ENCODE results near the gene HBP1.
"Not testable (repeated sequence)": the region's sequence is repeated elsewhere in the genome, so short reads cannot be mapped to it uniquely, and the experiment has no call there.

The HBP1 gene, protein sequence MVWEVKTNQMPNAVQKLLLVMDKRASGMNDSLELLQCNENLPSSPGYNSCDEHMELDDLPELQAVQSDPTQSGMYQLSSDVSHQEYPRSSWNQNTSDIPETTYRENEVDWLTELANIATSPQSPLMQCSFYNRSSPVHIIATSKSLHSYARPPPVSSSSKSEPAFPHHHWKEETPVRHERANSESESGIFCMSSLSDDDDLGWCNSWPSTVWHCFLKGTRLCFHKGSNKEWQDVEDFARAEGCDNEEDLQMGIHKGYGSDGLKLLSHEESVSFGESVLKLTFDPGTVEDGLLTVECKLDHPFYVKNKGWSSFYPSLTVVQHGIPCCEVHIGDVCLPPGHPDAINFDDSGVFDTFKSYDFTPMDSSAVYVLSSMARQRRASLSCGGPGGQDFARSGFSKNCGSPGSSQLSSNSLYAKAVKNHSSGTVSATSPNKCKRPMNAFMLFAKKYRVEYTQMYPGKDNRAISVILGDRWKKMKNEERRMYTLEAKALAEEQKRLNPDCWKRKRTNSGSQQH

DNA sequence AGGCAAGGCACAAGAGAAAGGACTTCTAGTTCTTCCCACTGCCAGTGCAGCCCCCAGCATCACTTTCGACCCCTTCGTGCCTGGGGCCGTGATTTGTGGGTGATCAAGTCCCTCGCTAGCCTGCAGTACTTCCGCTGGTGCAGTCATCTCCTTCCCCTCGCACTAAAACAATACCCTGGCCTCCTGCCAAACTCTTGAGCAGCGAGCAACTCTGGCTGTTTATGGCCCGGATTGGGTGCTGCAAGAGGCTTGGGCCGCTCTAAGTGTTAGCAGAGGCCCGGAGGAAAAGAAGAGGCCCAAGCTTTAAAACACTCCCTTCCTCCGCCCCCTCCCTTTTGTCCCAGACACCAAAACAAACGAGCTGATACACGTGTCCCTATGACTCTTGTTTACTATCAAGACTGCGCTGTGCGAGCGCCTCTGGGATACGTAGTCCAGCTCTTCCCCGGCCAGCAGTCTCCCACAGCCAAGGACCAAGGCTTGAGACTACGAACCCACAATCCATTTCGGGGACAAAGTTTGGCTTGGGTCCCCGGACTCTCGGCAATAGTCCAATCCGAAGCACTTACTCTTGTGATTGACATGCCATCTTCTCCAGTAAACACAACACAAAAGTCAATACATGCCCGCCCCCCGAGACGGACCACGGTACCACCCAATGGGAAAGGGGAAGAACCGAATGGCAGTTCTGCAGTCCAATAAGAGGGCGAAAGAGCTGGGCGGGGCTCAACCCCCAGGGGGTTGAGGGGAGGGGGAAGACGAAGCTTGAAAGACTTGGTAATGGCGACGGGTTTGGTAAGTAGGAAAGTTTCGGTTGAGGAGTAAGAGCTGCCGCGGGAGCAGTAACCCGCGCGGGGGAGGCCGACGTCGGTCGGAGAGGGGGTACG lies at the start of gene HBP1:
TSS of gene HBP1 (plus strand) at position 771 of the 887 bp plus-strand sequence. CDS start 10,891 bp downstream, outside the sequence.
- peak; percentile 97 for DNase-seq (ENCODE audit: low spot score)

DNA sequence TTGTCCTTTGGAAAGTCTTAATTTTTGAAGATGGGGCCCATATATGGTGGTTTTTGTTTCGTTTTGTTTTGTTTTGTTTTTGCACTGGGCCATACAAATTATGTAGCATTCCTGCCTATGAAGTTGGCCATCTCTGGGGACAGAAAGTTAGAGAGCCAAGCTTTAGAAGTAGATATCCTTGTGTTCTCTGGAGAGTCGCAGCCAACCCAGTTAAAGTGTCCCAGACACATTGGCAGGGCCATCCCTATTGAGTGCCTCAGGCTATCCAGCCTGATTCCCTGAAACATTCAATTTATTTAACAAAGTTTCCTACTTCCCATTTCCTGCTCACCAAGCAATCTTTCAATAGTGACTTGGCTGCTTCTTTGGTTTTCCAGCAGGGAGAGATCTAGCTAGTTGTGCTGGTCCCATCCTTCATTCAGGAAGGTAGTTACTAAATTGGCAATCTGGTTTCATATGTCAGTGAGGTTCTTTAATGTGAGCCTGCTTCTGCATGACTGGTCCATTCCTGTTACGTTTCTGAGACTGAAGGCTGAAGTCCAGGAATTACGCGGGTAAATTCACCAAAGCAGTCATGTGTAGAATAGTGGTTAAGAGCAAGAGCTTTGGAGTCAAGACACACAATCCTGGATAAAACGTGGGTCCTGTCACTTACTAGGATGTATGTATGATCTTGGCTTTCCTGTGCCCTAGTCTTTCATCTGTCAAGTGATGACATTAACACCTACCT lies 49.3 kb upstream of the HBP1 start:
- no peak for DNase-seq (ENCODE audit: low spot score)

DNA sequence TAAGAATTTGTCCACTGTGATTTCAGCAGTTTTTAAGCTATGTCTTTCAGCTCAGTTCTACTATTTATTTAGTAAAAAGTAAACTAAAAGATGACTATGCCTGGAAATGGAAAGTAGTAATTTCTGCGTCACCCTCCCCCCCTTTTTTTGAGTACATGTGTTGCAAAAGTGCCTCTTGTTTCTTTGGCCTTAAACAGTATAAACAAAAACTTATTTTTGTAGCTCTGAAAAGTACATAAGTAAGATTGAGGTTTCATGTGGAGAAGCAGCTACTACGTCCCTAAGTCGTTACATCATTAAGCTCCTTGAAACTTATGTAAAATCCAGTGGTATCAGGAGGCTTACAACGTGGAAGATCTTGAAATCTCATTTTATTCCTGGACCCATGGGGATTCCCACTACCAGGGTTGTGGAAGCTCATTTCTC lies 46.3 kb upstream of the HBP1 start:
- no peak for DNase-seq (ENCODE audit: low spot score)

DNA sequence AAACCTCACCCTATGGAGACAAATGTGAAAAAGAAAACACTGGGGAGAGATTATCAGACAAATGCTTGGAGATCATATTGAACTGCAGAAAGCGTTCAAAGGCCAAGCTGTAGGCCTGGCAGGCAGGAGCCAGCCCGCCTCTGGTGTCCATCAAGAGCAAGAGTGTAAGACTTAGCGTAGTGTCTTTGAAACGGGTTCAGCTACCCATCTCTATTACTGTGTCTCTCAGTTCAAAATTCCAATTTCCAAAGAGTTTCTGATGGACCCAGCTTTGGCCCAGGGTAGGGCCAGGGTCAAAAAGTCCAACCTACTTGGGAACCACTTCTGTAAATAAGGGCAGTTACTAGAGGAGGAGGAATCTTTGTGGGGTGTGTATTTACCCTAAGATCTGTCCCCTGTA lies 45.4 kb upstream of the HBP1 start:
- no peak for DNase-seq (ENCODE audit: low spot score)

DNA sequence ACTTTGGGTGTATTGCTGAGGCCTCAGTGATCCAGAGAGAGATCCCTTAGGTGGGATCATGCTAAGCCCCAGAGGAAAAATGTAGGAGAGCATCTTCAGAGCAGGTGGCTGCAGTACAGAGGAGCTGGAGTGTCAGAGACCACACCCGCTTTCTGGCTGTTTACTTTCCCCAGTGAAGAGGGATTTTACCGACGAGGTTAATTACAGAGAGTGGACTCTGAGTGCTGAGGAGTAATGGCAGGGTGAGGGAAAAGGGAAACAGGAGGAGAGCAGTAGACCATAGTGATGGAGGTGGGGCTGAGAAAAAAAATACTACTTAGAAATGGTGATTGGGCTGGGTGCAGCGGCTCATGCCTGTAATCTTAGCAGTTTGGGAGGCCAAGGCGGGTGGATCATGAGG lies 43.3 kb upstream of the HBP1 start:
- no peak for DNase-seq (ENCODE audit: low spot score)

DNA sequence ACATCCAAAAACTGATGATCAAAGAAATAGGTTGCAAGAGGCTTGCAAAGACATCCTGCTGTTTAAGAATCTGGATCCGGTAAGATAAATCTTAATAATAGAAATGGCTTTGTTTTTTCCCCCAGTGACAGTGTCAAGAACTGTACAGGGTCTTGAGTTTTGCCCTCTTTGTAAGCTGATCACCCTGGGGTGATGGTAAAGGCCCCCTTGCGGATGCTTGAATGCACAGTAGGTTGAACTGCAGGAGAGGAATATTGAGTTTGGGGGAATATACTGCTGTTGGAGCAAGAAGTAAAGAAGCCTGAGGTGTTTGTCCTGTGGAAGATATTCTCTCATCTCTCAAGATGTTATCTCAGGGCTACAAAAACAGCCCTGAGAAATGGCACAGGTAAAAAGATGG lies 40.6 kb upstream of the HBP1 start:
- DNase-seq (ENCODE audit: low spot score): no peak

DNA sequence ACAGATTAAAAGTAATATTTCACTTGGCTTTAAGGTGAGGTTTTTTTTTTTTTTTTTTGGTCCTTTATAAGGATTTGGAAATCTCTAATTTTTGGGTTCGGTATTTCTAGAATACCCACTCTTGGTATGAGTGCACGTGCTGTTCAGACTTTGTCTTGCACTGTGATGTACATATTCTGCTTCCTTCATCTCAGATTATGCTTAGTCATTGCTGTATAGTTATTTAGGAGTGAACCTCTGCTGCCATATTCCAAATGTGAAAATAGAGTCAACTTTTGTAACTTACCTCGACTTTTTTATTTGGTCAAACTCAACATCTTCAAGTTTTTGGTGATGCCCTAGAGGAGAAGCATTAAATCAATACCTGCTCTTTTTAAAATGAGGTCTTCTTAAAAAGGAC lies 40.1 kb upstream of the HBP1 start:
- no peak for DNase-seq (ENCODE audit: low spot score)

DNA sequence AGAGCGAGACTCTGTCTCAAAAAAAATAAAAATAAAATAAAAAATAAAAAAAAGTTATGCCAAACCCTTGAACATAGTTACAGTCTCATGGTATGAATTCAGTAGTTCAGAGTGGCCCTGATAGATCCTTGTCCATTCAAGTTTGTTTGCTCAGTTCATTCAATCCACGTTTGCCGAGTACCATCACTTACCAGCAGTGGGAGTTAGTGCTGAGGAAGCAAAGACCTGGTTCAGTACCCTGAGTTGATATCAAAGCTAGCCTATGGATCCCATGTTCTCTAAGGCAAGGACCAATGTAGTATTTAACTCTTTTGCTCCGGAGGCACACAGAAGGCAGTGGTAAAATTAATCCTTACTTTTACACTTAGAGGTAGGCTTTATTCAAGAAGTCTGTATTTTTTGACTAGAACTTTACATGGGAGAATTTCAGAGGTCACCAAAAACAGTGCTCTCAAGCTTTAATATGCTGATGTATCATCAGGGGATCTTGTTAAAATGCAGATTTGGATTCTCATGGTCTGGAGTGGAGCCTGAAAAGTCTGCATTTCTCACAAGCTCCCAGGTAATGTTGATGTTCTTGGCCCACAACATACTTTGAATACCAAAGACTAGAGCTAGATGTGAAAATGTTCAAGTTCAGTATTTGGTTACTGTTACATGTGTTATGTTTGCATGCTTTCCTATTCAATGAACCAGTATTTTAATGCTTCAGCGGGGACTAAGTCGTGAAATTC lies 38.1 kb upstream of the HBP1 start:
- no peak for DNase-seq (ENCODE audit: low spot score)

DNA sequence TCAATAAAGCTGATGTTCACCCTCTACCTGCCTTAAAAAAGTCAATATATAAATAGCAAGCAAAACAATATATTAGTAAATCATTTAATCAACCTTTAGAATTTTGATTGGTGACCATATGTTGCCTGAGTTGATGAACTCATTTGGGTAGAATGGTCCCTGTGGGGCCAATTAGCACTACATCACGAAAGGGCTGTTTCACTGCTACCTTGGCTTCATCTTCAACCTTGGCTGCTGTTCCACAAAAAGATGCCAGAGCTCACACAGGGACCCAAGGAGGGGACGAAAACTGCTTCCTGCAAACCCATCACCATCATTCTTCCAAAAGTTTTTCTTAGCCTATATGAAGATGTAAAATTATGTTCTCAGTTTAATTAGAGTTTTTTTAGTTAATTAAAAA lies 35.4 kb upstream of the HBP1 start:
- no peak for DNase-seq (ENCODE audit: low spot score)

DNA sequence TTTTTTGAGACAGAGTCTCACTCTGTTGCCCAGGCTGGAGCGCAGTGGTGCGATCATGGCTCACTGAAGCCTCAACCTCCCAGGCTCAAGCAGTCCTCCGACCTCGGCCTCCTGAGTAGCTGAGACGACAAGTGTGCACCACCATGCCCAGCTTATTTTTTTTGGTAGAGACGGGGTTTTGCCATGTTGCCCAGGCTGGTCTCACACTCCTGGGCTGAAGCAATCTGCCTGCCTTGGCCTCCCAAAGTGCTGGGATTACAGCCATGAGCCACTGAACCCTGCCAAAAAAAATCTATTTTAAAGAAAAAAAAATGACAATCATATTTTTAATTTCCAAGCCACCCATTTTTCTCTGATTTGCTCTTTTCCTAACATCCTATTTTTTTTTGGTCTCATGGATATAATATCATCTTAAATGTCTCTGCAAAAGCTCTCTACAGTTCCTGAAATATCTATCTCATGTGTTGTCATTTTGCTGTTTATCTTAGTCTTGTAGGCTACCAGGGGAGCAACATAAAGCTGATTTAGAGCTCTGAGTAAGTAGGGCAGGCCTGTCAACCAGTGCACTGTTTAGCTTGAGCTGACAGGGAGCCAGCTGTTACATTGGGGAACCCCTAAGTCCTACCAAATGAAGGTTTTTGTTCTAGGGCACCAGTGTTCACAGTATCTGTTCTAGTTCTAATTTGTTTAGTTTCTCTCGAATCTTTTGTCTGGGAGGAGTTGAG lies 29.9 kb upstream of the HBP1 start:
- no peak for DNase-seq (ENCODE audit: low spot score)

DNA sequence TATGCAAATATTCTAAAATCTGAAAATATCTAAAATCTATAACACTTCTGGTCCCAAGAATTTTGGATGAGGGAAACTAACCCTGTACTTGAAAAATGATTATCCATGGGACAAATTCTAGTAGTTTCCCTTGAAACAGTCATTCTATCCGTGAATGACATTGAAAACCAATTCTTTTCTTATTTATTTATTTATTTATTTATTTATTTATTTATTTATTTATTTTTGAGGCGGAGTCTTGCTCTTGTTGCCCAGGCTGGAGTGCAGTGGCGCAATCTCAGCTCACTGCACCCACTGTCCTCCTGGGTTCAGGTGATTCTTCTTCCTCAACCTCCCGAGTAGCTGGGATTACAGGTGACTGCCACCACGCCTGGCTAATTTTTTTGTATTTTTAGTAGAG lies 24.9 kb upstream of the HBP1 start:
- not testable (repeated sequence) for DNase-seq (ENCODE audit: low spot score)

DNA sequence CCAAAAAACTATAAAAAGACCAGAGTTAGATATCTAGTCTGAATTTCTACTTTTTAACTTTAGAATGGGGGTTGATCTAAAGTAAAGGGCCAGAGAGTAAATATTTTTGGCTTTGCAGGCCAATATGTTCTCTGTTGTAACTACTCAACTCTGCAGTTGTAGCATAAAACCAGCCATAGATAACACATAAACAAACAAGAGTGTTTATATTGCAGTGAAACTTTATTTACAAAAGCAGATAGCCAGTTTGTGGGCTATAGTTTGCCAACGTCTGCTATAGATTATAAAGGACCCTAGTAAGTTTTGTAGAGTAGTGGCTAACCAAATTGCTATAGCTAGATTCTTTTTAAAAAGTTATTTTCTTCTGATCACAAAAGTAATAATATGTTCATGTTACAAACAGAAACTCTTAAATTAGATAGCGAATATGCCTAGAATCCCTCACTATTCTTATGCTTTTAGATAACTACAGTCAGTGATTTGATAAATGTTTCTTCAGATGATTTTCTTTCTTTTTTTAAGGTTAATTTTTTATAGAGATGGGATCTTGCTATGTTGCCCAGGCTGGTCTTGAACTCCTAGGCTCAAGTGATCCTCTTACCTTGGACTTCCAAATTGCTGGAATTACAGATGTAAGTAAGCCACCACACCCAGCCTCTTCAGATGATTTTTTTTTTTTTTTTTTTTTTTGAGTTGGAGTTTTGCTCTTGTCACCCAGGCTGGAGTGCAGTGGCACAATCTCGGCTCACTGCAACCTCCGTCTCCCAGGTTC lies 23.6 kb upstream of the HBP1 start:
- DNase-seq (ENCODE audit: low spot score): no peak

DNA sequence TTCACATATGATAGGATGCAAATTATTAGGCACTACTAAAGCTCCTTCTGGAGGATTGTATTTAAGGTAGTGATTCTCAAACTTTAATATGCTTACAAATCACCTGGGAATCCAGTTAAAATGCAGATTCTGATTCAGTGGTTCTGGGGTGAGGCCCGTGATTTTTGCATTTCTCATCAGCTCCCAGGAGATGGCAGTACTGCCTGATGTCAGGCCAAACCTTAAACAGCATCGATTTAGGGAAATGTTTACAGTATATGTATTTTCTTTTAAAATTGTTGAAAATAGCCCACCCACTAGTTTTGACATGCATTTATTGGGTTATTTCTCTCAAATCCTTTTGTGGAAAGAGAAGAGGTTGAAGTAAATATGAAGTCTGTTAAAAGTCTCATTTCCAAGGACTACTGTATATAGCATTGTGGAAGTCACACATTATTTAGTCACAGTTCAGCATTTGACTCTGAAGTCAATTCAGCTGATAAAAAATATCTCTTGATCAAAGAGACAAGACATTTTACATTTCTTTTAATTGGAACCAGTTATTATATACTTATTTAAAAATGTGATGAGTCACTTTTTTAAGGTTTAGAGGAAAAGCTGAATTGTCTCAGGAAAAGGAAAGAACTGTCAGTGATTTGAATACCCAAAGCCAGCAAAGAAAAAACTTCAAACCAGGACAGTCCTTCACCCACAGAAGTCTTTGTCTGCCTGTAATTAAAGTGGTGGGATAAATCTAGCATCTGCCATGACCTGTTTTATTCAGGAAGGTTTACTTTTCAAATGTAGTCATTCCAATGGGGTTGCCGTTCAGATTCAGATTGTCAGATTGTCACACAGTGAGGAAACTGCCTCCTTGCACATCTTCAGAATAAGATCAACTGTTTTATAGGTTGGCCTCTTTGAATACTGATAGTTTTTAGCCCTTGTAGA lies 21.1 kb upstream of the HBP1 start:
- peak; percentile 52 for DNase-seq (ENCODE audit: low spot score)

DNA sequence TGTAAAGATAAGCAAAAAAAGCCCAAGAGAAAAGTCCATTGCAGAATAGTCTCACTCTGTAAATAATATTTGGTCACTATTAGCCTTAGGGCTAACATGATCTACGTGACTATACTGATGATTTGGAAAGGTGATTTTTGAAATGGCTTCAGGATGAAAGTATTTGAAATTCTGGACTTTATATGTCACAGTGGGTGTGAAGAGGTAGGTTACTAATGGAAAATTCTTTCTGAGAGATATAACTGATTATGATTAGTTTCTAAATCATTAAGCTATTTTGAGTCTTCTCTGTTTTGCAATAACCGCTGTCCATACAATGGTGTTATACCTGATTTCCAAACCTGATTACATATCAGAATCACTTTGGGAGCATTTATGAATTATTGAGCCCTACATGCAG lies 20.1 kb upstream of the HBP1 start:
- DNase-seq (ENCODE audit: low spot score): no peak

DNA sequence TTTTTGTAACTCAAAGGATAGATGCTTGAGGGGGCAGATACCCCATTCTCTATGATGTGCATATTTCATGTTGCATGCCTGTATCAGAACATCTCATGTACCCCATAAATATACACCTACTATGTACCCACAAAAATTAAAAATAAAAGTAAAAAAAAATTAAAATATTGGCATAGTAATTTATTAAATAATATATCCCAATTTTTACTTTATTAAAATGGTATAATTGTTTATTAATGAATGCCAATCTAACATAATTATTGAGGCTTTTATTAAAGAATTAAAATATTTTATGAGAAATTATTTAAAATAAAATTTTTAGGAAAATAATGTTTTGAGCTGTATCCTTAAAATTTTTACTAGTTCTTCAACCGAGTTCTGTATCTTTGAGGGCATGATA lies 18.9 kb upstream of the HBP1 start:
- DNase-seq (ENCODE audit: low spot score): no peak

DNA sequence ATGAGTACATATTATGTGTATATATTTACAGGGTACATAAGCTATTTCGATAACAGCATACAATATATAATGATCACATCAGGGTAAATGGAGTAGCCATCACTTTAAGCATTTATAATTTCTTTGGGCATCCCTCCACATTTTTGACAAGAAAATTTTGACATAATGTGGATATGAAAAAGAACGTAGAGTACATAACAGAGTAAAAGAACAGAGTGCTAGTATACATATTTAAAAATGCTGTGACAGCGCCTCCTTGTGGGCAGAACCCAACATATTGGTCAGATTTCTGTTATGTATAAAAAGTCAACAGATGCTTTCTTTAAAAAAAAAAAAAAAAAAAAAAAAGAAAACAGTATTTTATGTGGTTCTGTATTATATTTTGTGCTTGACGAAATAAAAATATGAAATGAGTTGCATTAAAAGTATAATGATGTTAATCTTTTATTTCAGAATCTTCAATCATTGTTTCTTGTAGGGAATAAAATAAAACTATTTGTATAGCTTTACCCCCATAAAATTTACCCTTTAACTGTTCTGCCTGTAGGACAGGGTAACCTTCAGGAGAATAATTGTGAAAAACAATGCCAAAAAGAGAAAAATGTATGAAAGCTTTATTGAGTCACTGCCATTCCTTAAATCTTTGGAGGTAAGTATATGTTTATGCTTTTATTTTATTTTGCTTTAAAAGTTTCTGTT lies 18.3 kb upstream of the HBP1 start:
- peak; percentile 44 for DNase-seq (ENCODE audit: low spot score)

DNA sequence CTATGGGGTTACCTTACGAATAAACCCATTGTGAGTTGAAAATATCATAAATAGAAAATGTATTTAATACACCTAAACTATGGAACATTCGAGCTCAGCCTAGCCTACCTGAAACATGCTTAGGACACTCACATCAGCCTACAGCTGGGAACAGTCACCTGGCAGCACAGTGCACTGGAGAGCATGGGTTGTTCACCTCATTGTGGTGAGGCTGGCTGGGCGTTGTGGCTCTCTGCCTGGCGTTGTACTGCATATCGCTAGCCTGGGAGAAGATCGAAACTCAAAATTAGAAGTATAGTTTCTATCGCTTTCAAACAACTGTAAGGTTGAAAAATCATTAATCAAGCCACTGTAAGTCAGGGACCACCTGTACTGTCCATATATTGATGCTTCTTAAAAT lies 17.3 kb upstream of the HBP1 start:
- no peak for DNase-seq (ENCODE audit: low spot score)

DNA sequence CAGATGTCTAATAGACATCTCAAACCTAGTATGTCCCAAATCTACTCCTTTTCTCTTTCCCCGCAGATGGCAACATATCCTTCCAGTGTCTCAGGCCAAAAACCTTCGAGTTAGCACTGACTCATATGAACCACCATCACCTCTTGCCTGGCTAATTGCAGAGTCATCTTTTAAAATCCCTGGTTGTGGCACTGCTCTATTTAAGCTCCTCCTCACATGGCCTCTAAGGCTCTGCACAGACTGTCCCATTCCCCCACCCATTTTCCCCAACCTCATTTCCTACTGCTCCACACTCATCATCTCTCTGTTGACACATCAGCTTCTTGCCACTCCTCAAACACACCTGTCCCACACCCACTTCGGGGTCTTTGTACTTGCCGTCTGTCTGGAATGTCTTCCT lies 16.8 kb upstream of the HBP1 start:
- peak; percentile 25 for DNase-seq (ENCODE audit: low spot score)

Measured in GM03348 (cell line).